GM11168 (cell line): Measurements from ENCODE around the gene NPHP3.
"Not testable (repeated sequence)": the region's sequence is repeated elsewhere in the genome, so short reads cannot be mapped to it uniquely, and the experiment has no call there.

ENCODE experiments used
- in situ Hi-C: fragments of 300-500 bp; cut with MboI; formaldehyde crosslinking; loops from one replicate; pipeline ENCODE4 v1.12.0; 2022; ENCODE audit warnings: low sequenced_read_pairs; ENCODE audit not compliant: unreplicated experiment

NPHP3 gene

GRCh38 chr3:132650153-132650552, 72.1 kb downstream of the NPHP3 start:
- in situ Hi-C loops, result no loop called here

GRCh38 chr3:132645058-132645457, 77.2 kb downstream of the NPHP3 start:
- in situ Hi-C loops, result loop anchor here (5.0 kb wide), 1 partner anchor 108 kb away; no protein-coding TSS in a partner anchor

GRCh38 chr3:132643366-132643765, 78.8 kb downstream of the NPHP3 start:
- in situ Hi-C loops, result no loop called here

GRCh38 chr3:132642539-132642847, 79.7 kb downstream of the NPHP3 start:
- in situ Hi-C loops, result no loop called here

- in situ Hi-C loops, result no loop called here
Measured at GRCh38 chr3:132641837-132642538, 80.2 kb downstream of the NPHP3 start.

GRCh38 chr3:132641427-132641826, 80.8 kb downstream of the NPHP3 start:
- in situ Hi-C loops, result not testable (repeated sequence)

GRCh38 chr3:132638706-132639105, 83.5 kb downstream of the NPHP3 start:
- in situ Hi-C loops, result no loop called here

- in situ Hi-C loops, result no loop called here
Measured at GRCh38 chr3:132637590-132637989, 84.6 kb downstream of the NPHP3 start.

- in situ Hi-C loops, result no loop called here
Measured at GRCh38 chr3:132635052-132635451, 87.2 kb downstream of the NPHP3 start.
